Germinal center (tissue), 1 donor: ENCODE measurements around the gene HBG2.
"Not testable (repeated sequence)": the region's sequence is repeated elsewhere in the genome, so short reads cannot be mapped to it uniquely, and the experiment has no call there.

ENCODE experiments used
- DNase-seq: peaks from one replicate; pipeline ENCODE4 v3.0.0; 2012; ENCODE audit warnings: mixed read lengths, low spot score

Gene HBG2

GRCh38 chr11:5254646-5255413 is at the start of gene HBG2:
HBG2 (minus strand) TSS chr11:5254781; CDS start chr11:5254728, 53 bp downstream.
- DNase-seq = not testable (repeated sequence)

- DNase-seq = no peak
These were observed 49.5 kb upstream of the HBG2 start for GRCh38 chr11:5304046-5304445.

GRCh38 chr11:5303626-5304025 is 49.0 kb upstream of the HBG2 start:
- DNase-seq = no peak

- DNase-seq = no peak
These were observed 47.3 kb upstream of the HBG2 start, which contains the start of gene OR51B4 for GRCh38 chr11:5301846-5302245. OR51B4 (minus strand) TSS chr11:5301946; CDS start chr11:5301946, 0 bp downstream.

GRCh38 chr11:5300251-5300650 is 45.7 kb upstream of the HBG2 start:
- no peak for DNase-seq

GRCh38 chr11:5298451-5298850 is 43.9 kb upstream of the HBG2 start:
- no peak for DNase-seq

- DNase-seq = no peak
These were observed 43.2 kb upstream of the HBG2 start for GRCh38 chr11:5297721-5298323.

GRCh38 chr11:5294342-5294995 is 39.9 kb upstream of the HBG2 start:
- DNase-seq = not testable (repeated sequence)

- no peak for DNase-seq
These were observed 38.4 kb upstream of the HBG2 start for GRCh38 chr11:5293028-5293427.

GRCh38 chr11:5291207-5291838 is 36.7 kb upstream of the HBG2 start:
- DNase-seq = peak; percentile 5

- no peak for DNase-seq
These were observed 35.5 kb upstream of the HBG2 start for GRCh38 chr11:5290106-5290505.

- DNase-seq = no peak
These were observed 35.1 kb upstream of the HBG2 start for GRCh38 chr11:5289696-5290095.

- DNase-seq = no peak
These were observed 34.4 kb upstream of the HBG2 start for GRCh38 chr11:5288906-5289550.

GRCh38 chr11:5288108-5288905 is 33.7 kb upstream of the HBG2 start:
- DNase-seq = no peak

GRCh38 chr11:5286901-5287300 is 32.3 kb upstream of the HBG2 start:
- DNase-seq = no peak

- no peak for DNase-seq
These were observed 31.8 kb upstream of the HBG2 start for GRCh38 chr11:5286351-5286750.

GRCh38 chr11:5285703-5286340 is 31.2 kb upstream of the HBG2 start:
- no peak for DNase-seq

- no peak for DNase-seq
These were observed 30.1 kb upstream of the HBG2 start for GRCh38 chr11:5284637-5285036.

- no peak for DNase-seq
These were observed 29.3 kb upstream of the HBG2 start for GRCh38 chr11:5283882-5284281.

GRCh38 chr11:5283086-5283485 is 28.5 kb upstream of the HBG2 start:
- DNase-seq = no peak

- no peak for DNase-seq
These were observed 28.0 kb upstream of the HBG2 start for GRCh38 chr11:5282628-5283027.
